Esophagus squamous epithelium (tissue), 5 donors: Measurements from ENCODE around the gene SPSB1. TPM values are rescaled to one million over a fixed set of nuclear protein-coding genes. Genes with fewer than 3 reads are reported as not detected.

Experiments
- DNase-seq: peaks from one replicate; lab custom pipeline; 2025; lab: John Stamatoyannopoulos, UW
- H3K27ac ChIP-seq, 4 donors: fragments of 200-600 bp; sonication (generic); one replicate each; pipeline ENCODE4 v1.5.1; 2016 to 2019; ENCODE audit warnings: mild to moderate bottlenecking in 1 of 4
- H3K27me3 ChIP-seq, 4 donors: fragments of 200-600 bp; sonication (generic); 1 replicate in 3 of 4; 2 replicates in 1 of 4; pipeline versions ENCODE4 v1.5.1 to v1.6.0; 2017 to 2021; ENCODE audit warnings: antibody characterized with exemption in 1 of 4
- H3K36me3 ChIP-seq, 3 donors: fragments of 200-600 bp; sonication (generic); one replicate each; pipeline ENCODE4 v1.5.1; 2016 to 2019
- H3K4me1 ChIP-seq, 3 donors: fragments of 200-600 bp; sonication (generic); one replicate each; pipeline ENCODE4 v1.5.1; 2017 to 2019
- H3K4me3 ChIP-seq, 4 donors: fragments of 200-600 bp; sonication (generic); 1 replicate in 3 of 4; 2 replicates in 1 of 4; pipeline ENCODE4 v1.5.1; 2016 to 2019; ENCODE audit warnings: mild to moderate bottlenecking in 2 of 4, moderate library complexity in 1 of 4
- H3K9me3 ChIP-seq, 3 donors: fragments of 200-600 bp; sonication (generic); one replicate each; pipeline ENCODE4 v1.5.1; 2016 to 2019
- POLR2A ChIP-seq, 4 donors: fragments of 450-650 bp; IDR thresholded peaks; one replicate each; pipeline ENCODE4 v1.6.1; 2017; ENCODE audit warnings: antibody characterized with exemption in 4 of 4, mild to moderate bottlenecking in 4 of 4, moderate library complexity in 3 of 4
- WGBS, 2 donors: methylation state at CpG; one replicate each; pipeline ENCODE4 v1.1.5; 2018; 5-methylcytosine and 5-hydroxymethylcytosine counted together
- intact Hi-C: fragments of 100-400 bp; cut with DNase I; formaldehyde crosslinking; loops from one replicate; pipeline ENCODE4 v1.15.0; 2022
- total RNA-seq, 4 donors: library from RNA; depleted of rRNA; stranded (reverse); fragments of >200 nt; gene quantifications; one replicate each; pipeline ENCODE4 v1.1.0, GENCODE V29; 2016
- TF ChIP-seq, protein P1 (sequence below), 6 experiments: fragments of 450-650 bp in 4 of 6; fragments of 200-600 bp in 2 of 6; sonication (generic) in 2 of 6; IDR thresholded peaks; one replicate each; pipeline ENCODE4 v1.5.1; 2016 to 2019; ENCODE audit warnings: antibody characterized with exemption in 6 of 6, mild to moderate bottlenecking in 4 of 6, moderate library complexity in 4 of 6
- donor health status: DM: yes; HTN: yes; CAD: no.

The SPSB1 gene
- total RNA-seq, 4 donors from 2014 or later, result 15.2 to 35.5 (median 25.2) TPM

DNA sequence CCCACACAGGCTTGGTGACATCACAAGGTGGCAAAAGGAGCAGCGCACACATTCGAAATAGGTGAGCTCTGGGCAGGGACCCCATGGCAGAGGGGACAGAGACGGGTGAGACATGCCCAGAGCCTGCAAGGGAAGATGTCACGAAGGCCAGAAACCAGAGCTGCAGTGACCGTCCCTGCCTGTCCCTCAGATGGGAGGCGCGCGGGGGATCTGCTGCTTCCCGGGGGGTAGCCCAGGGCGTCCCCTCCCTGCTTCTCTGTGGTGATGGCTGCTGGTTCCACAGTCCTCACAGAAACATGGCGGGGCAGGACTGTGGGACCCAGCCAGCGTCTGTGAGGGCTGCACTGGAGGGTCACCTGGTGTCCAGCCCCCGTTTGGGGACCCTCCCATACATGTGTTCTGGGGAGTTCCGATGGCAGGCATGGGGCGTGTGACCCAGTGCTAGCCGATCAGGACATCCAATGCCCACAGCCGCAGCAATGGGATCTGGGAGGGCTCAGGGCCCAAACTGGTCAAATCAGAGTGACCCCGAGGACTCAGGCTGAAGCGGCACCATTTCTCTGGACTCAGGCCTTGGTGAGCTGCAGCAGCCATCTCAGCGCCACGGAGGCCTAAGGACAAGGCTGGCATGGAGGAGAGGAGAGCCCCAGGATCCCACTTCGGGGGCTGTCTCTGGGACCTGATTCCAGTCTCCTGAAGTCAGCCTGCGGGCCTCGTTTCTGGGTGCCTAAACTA lies 20.7 kb upstream of the SPSB1 start:
- H3K36me3 ChIP-seq, result peaks cover 0 to 25% (median 0%) of the 10 kb centered on the region in 3 donors
- TF ChIP-seq, protein P1, sequence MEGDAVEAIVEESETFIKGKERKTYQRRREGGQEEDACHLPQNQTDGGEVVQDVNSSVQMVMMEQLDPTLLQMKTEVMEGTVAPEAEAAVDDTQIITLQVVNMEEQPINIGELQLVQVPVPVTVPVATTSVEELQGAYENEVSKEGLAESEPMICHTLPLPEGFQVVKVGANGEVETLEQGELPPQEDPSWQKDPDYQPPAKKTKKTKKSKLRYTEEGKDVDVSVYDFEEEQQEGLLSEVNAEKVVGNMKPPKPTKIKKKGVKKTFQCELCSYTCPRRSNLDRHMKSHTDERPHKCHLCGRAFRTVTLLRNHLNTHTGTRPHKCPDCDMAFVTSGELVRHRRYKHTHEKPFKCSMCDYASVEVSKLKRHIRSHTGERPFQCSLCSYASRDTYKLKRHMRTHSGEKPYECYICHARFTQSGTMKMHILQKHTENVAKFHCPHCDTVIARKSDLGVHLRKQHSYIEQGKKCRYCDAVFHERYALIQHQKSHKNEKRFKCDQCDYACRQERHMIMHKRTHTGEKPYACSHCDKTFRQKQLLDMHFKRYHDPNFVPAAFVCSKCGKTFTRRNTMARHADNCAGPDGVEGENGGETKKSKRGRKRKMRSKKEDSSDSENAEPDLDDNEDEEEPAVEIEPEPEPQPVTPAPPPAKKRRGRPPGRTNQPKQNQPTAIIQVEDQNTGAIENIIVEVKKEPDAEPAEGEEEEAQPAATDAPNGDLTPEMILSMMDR (IDR thresholded peaks at IDR 0.05), result no peak
- WGBS, 2 donors, result 88 to 89% methylated on average over 10 to 13 of the region's 24 CpGs
- H3K27me3 ChIP-seq, result no peaks in the 10 kb centered on the region
- H3K9me3 ChIP-seq, result no peaks in the 10 kb centered on the region
- H3K4me3 ChIP-seq, result no peak overlapping the region
- intact Hi-C loops, result no loop called here
- no peak overlapping the region for H3K27ac ChIP-seq
- DNase-seq, result no peak
- peaks cover 3 to 40% (median 15%) of the 10 kb centered on the region in 3 donors for H3K4me1 ChIP-seq

DNA sequence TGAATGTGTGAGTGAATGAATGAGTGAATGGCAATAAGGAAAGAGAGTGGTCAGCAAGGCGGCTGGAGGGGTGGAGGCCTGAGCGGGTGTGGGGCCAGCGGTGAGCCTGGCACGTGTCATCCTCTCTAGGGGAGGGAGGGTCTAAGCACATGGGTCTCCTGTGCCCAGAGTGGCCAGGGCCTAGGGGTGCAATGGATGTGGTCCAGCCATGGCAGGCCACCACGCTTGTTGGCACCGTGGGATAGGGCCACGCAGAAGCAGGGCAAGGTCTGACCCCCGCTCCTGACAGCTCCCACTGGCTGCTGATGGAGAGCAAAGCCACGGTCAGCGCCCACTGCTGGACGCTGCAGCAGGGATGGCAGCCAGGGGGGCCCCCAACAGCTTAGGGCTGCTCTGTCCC lies 19.5 kb upstream of the SPSB1 start:
- no peak overlapping the region for H3K27ac ChIP-seq
- no peak for DNase-seq
- 20 to 77% methylated on average over 1 to 8 of the region's 11 CpGs for WGBS, 2 donors
- no peak for TF ChIP-seq POLR2A (IDR thresholded peaks at IDR 0.05)
- TF ChIP-seq, protein P1 (IDR thresholded peaks at IDR 0.05), result no peak
- intact Hi-C loops, result no loop called here
- no peaks in the 10 kb centered on the region for H3K9me3 ChIP-seq
- H3K4me3 ChIP-seq, result no peak overlapping the region
- peaks cover 3 to 34% (median 15%) of the 10 kb centered on the region in 3 donors for H3K4me1 ChIP-seq
- H3K36me3 ChIP-seq, result peaks cover 0 to 19% (median 0%) of the 10 kb centered on the region in 3 donors
- no peaks in the 10 kb centered on the region for H3K27me3 ChIP-seq

DNA sequence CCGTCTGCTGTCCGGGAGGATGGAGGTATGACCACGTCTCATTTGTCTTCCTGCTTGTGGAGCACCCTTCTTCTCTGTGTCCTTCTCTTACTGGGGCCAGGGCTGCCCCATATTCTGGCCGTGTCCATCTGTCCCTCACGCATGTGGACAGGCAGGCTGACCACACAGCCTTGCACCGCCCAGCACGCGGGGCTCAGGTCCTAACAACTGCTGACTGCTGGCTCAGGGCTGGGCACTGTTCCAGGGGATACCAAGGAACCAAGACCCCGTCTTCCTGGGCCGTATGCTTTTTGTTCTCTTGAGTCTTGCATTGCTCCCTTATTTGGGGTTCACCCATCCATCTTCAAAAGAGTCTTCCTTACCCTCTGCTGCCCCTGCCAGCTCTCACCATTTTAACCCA lies 17.5 kb upstream of the SPSB1 start:
- Histone ChIP-seq H3K4me1 (peaks cover 3 to 33% (median 18%) of the 10 kb centered on the region in 3 donors), H3K9me3 (no peaks in the 10 kb centered on the region), H3K36me3 (peaks cover 0 to 2% (median 0%) of the 10 kb centered on the region in 3 donors), H3K27me3 (no peaks in the 10 kb centered on the region), H3K4me3 (no peak overlapping the region), H3K27ac (peak overlapping the region in 1 of 4 donors; percentile 73)
- 77 to 89% methylated on average over 9 to 10 of the region's 10 CpGs for WGBS, 2 donors
- DNase-seq, result no peak
- intact Hi-C loops, result no loop called here
- TF ChIP-seq POLR2A (IDR thresholded peaks at IDR 0.05), result no peak
- TF ChIP-seq, protein P1 (IDR thresholded peaks at IDR 0.05), result no peak

DNA sequence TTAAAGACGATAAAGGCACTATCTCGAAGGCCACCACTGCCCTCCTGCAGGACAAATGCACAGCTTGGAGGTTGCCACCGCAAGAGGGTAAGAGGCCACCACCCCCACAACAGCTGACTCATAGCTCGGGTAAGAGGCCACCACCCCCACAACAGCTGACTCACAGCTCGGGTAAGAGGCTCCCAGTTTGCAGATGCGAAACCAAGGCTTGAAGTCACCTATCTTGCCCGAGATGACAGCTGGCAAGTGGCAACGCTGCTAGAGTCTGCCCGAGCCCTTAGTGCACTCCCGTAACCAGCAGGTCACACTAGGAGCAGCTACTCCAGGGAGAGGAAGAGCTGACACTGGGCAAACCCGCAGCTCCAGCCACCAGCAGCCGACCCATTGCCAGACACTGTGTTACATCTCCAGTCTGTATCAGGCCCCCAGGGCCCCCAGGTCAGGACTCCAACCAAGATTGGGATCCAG lies 17.1 kb upstream of the SPSB1 start:
- Histone ChIP-seq H3K36me3 (no peaks in the 10 kb centered on the region), H3K9me3 (no peaks in the 10 kb centered on the region), H3K27me3 (no peaks in the 10 kb centered on the region), H3K27ac (peak overlapping the region in 3 of 4 donors; percentile 55 to 73 (median 57)), H3K4me3 (no peak overlapping the region), H3K4me1 (peaks cover 5 to 33% (median 18%) of the 10 kb centered on the region in 3 donors)
- WGBS, 2 donors, result 33 to 61% methylated on average over 7 to 8 of the region's 12 CpGs
- intact Hi-C loops, result no loop called here
- no peak for TF ChIP-seq POLR2A (IDR thresholded peaks at IDR 0.05)
- TF ChIP-seq, protein P1 (IDR thresholded peaks at IDR 0.05), result no peak
- no peak for DNase-seq

DNA sequence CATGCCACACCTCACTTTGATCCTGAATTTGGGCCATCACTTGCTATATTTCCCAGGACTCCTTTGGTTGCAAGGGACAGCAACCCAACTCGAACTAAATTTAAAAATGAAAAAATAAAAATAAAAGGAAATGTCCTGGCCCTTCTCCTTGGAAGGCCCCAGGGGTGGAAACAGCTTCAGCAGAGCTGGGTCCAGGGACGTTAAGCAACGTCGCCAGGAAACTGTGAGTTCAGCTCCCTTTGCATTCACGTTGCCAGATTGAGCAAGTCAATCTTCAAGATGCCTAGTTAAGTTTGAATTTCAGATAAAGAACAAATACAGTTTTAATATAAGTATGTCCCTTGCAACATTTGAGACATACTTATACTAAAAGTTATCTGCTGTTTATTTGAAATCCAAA lies 14.6 kb upstream of the SPSB1 start:
- no peaks in the 10 kb centered on the region for H3K36me3 ChIP-seq
- no peak for DNase-seq
- H3K4me3 ChIP-seq, result no peak overlapping the region
- peak overlapping the region in 2 of 4 donors; percentile 7 to 25 for H3K27ac ChIP-seq
- no peaks in the 10 kb centered on the region for H3K9me3 ChIP-seq
- peaks cover 19 to 55% (median 32%) of the 10 kb centered on the region in 3 donors for H3K4me1 ChIP-seq
- intact Hi-C loops, result no loop called here
- WGBS, 2 donors, result 61 to 62% methylated on average over 5 of the region's 5 CpGs
- H3K27me3 ChIP-seq, result peaks cover 0 to 12% (median 0%) of the 10 kb centered on the region in 4 donors
- TF ChIP-seq POLR2A (IDR thresholded peaks at IDR 0.05), result no peak
- TF ChIP-seq, protein P1 (IDR thresholded peaks at IDR 0.05), result no peak
